Amygdala (tissue), 56 donors: ENCODE data around the gene POLG2.
"Not testable (repeated sequence)": the region's sequence is repeated elsewhere in the genome, so short reads cannot be mapped to it uniquely, and the experiment has no call there.

ENCODE experiments used
- DNase-seq, 56 donors: peaks; one replicate each; lab custom pipeline; 2025; lab: John Stamatoyannopoulos, UW

The POLG2 gene

DNA sequence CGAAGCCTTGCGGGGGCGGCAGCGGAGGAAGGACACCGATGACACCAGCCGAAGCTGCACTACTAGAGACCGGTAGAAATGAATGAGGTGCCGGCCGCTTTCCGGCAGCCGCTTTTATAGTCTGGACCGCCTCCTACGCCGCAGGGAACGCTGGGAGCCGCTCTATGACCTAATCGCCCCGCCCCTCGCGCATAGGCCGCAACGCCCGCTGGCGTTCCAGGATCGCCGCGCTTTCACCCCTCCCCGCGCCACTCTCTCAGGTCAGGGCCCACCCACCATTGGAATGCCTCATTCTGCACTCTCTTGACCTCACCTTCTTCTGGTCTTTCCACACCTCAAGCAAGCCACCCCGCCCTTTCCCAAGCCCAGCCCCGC is 9.3 kb upstream of the POLG2 start, which contains the start of gene DDX5:
TSS of gene DDX5 (minus strand) at position 89 of the 375 bp plus-strand sequence. CDS start 170 bp downstream, outside the sequence.
- peak; percentile 86 to 100 (median 96) for DNase-seq

GRCh38 chr17:64505340-64506200 is 8.7 kb upstream of the POLG2 start:
- DNase-seq, result peak; percentile 22 to 91 (median 77)

- peak in 1 of 56 donors; percentile 29 for DNase-seq
Observed at GRCh38 chr17:64504769-64505339, 8.0 kb upstream of the POLG2 start.

GRCh38 chr17:64503821-64504768 is 7.2 kb upstream of the POLG2 start:
- no peak for DNase-seq

- no peak for DNase-seq
Observed at GRCh38 chr17:64503341-64503740, 6.5 kb upstream of the POLG2 start.

- DNase-seq, result no peak
Observed at GRCh38 chr17:64502809-64503208, 6.0 kb upstream of the POLG2 start.

- no peak for DNase-seq
Observed at GRCh38 chr17:64502021-64502420, 5.2 kb upstream of the POLG2 start.

- DNase-seq, result no peak
Observed at GRCh38 chr17:64500862-64501765, 4.3 kb upstream of the POLG2 start.

- no peak for DNase-seq
Observed at GRCh38 chr17:64500487-64500859, 3.6 kb upstream of the POLG2 start.

DNA sequence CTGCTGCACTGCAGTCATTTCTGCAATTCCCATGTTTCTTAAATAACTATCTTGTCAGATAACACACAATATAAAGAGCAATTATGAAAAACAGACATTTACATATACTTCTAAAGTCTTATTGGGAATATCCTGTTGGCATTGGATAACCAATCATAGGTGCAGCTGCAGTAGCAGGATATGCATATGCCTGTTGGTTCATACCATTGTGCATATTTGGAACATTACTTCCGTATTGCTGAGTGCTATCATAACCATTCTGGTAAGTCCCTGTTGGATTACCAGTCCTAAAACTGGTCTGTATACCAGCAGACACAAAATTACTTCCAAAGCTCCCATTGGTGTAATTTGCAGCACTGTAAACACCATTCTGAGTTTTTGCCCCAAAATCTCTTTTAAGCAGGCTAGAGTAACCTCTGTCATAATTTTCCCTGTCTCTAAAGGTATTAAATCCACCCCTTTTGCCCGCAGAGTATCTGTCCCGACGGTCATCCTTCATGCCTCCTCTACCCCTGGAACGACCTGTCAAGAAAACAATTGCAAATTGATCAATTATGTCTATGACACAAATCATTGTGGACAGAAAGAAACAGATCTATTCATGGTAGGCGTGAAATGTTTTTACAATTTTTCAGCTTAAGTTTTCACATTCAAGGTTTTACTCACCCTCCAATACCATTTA is 3.1 kb upstream of the POLG2 start:
- no peak for DNase-seq

- DNase-seq, result no peak
Observed at GRCh38 chr17:64498308-64499203, 1.7 kb upstream of the POLG2 start.

DNA sequence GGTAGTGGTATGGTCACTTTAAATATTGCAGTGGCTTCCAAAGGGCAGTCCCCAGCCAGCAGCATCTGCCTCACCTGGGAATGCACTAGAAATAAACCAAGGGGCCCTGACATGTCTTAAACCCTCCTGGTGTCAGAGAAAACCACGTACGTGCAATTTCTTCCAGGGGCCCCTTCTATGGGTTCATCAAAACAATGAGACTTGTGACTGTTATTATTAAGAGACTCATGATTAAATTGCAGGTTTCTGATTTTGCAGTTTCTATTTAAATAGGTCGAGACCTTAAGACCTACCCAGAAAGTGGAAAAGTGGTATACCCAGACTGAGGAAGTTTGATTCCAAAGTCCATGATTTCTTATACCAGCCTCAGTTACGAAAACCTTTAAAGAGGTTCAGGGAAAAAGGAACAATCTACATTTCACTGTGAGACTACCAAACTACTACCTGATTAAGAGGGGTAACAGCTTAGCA is 746 bp upstream of the POLG2 start:
- no peak for DNase-seq

DNA sequence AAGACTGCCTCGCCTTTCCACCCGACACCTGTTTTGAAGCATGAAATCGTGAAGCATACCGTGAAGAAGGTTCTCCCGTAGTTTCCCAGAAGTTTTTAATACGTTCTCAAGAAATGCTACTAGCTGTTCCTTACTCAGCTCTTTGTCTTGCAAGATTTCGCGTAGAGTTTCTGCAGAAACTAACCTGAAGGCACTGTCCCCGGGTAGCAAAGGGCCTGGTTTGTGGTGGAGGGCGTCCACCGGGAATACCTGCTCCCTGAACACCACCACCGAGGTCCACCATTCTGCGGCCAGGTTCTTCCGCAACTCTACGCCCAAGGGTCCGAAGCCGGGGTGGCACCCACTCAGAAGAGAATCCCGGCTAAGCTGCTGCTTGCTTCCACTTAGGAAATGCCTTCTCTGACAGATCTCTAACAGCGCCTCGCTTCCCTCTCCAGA is 487 bp downstream of the POLG2 start:
- DNase-seq, result peak in 3 of 56 donors; percentile 23 to 33 (median 31)

DNA sequence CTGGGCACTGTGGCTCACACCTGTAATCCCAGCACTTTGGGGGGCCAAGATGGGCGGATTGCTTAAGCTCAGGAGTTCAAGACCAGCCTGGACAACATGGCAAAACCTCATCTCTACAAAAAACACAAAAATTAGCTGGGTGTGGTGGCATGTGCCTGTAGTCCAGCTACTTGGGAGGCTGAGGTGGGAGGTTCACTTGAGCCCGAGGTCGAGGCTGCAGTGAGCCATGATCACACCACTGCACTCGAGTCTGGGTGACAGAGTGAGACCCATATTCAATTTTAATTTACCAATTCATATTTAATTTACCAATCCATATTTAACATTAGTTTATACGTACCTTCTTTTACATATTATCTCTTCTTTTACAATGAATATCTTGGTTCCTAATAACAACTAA is 1.6 kb downstream of the POLG2 start:
- DNase-seq, result not testable (repeated sequence)

GRCh38 chr17:64494121-64494520 is 2.7 kb downstream of the POLG2 start:
- DNase-seq, result no peak

- DNase-seq, result no peak
Observed at GRCh38 chr17:64492481-64493109, 4.3 kb downstream of the POLG2 start.

DNA sequence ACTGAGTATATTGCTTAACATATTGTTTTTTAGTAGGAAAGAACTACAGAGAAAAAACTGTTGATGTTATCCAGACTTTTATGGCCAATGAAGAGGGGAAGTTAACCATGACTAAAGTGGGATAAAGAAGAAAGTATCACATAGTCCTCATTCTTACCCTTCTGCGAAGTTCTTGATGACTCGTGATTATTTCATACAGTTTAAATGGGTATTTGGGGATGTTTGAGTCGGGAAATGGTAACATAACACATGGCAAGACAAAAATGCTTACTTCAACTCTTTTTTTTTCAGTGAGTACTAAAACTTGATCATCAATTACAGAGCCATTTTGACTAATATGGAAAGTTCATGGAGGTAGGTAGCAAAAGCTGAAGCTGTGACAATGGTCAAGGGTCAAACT is 4.9 kb downstream of the POLG2 start:
- no peak for DNase-seq
